Measurements from ENCODE around the gene TMEM164.

The TMEM164 gene

DNA sequence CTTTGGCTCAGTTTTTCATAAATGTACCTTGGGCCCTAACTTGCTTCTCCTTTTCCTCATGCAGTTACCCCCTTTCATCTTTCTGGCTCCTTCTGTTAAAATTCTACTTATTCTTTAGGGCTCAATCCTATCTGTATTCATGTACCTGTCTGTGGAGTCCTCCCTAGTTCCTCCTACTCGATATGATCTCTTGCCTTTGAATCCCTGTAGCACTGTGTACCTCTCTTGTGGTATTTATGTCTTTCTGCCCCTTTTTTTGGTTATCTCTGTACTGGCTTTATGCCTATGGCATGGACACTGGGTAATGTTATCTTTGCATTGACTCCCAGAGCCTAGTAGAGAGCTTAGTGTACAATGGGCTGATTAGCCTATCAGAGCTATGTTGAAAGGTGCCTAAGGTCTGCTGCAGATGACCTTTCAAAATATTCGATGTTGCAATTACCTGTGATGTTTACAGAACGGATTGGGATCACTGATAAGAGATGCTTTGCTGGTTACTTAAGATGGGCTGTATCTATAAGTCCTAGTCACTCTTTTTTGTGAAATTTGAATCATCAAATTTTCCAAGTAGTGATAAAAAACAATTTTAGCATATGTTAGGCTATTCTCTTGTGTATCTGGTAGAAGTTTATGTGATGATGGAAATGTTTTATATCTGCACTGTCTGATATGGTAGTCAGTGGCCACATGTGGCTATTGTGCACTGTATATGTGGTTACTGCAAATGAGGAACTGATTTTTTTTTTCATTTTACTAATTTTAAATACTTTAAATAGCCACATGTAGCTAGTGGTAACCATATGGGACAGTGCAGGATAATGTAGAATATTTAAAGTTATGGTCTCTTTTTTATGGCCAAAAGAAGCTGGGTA lies 33.5 kb downstream of the TMEM164 start:
- no peak for DNase-seq

DNA sequence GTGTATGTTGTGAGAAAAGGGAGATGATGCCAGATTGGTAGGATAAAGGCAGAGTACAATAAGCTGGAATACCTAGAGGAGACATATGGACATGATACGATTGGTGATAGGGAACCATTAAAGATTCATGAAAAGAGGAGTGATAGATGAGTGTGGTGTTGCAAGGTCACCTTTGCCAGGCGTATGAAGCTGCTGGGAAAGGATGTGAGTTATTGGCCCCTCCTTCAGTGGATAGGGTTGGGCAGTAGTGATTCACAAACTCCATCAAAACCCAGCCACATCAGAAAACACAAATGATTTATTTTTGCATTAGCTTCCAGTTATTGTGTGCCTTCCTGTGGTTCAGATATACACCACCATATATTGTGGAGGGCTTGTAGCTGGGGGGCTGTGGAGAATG lies 34.3 kb downstream of the TMEM164 start:
- DNase-seq = no peak

GRCh38 chrX:110038900-110039299 lies 36.0 kb downstream of the TMEM164 start:
- no peak for DNase-seq

DNA sequence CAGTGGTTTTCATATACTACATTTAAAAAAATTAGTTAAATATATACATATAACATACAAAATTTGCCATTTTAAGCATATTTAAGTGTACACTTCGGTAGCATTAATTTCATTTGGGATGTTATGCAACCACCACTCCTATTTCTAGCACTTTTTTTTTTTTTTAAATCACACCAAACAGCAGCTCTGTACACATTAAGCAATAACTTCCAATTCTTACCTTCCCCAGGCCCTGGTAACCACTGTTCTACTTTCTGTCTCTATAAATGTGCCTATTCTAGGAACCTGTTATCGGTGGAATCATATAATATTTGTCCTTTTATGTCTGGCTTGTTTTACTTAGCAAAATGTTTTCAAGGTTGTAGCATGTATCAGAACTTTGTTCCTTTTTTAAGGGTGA lies 39.1 kb downstream of the TMEM164 start:
- DNase-seq = no peak

DNA sequence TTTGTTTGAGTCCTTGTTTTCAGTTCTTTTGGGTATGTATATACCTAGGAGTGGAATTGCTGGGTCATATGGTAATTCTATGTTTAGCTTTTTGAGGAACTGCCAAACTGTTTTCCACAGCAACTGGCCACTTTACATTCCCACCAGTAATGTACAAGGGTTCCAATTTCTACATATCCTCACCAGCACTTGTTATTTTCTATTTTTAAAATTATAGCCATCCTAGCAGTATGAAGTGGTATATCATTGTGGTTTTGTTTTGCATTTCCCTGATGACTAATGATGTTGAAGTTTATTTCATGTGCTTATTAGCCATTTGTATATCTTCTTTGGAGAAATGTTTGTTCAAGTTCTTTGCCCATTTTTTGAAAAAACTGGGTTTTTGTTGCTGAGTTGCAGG lies 39.6 kb downstream of the TMEM164 start:
- no peak for DNase-seq

DNA sequence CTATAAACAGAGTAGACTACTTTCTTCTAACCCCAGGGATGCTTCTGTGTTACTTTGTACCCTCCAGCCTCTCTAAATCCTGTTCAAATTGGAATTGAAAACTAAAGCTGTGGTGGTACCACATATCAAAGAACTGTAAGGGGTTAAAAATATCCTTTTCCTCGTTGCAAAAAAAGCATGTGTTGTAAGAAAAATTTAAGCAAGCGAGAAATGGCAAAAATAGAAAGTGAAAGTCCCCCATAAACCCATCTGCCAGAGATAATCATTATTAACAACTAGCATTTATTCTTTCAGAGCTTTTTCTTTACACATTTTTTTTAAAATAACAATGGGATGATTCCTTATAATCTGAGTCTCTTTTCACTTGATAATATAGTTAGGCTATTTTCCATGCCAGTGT lies 40.6 kb downstream of the TMEM164 start:
- no peak for DNase-seq

DNA sequence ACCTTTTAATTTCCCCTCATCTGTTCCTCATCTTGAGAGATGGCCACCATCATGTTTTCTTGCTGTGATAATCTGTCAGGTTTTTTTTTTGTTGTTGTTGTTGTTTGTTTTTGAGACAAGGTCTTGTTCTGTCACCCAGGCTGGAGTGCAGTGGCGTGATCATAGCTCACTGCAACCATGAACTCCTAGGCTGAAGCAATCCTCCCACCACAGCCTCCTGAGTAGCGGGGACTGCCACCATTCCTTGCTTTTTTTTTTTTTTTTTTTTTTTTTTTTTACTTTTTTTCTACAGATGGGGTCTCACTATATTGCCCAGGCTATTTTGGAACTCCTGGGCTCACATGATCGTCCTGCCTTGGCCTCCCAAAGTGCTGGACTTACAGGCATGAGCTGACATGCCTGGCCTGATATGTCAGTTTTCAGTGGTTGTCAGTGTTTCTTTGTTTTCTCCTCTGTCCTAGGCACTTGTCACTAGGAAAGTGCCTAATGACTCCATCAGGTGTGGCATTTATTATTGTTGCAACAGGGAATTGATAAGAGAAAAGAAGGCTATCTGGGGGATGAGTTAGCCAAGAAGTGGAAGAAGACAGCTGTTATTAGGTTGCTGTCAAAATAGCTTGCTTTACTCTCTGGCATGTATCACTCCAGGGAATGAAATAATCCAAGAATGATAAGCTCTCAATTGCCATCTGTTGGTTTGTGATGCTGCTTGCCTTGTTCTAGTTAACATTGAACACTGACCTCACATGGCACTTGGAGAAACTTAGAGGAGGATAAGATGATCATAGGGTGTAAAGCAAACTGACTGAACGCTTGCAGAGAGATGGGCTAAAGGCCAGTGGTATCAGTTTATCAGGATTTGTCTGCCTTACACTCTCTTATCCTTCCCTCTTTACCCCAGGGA lies 41.7 kb downstream of the TMEM164 start:
- no peak for DNase-seq

DNA sequence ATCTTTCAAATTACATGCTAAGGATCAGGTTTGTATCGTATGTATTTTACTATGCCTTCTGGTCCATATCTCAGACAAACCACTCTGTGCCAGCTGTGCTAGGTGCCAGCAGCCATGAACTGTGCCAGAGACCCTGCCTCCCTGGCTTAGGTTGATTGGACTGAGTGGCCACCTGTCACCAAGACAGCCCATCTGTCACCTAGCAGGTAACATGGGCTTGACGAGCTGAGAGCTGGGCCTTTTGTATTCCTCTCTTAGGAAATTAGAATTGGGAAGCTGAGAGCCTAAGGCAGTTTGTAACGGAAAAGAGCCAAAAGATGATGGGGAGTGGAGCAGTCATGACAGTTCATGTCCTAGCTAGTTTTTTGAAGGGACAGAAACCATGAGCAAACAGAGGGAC lies 42.5 kb downstream of the TMEM164 start:
- no peak for DNase-seq

GRCh38 chrX:110046001-110046400 lies 43.1 kb downstream of the TMEM164 start:
- no peak for DNase-seq

- no peak for DNase-seq
Observed at GRCh38 chrX:110046971-110047370, 44.1 kb downstream of the TMEM164 start.

DNA sequence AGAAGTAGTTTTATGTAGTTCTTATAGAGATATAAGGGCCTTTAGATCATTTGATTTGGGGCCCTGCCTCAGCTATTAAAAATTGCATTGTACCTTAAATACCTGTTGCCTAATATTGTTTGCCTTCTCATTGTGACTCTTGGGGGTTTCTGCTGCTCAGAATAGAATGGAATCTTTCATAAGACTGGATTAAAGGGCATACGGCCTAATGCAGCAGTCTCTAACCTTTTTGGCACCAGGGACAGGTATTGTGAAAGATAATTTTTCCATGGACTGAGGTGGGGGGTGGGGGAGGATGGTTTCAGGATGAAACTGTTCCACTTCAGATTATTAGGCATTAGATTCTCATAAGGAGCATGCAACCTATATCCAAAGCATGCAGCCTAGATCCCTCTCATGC lies 46.2 kb downstream of the TMEM164 start:
- no peak for DNase-seq

DNA sequence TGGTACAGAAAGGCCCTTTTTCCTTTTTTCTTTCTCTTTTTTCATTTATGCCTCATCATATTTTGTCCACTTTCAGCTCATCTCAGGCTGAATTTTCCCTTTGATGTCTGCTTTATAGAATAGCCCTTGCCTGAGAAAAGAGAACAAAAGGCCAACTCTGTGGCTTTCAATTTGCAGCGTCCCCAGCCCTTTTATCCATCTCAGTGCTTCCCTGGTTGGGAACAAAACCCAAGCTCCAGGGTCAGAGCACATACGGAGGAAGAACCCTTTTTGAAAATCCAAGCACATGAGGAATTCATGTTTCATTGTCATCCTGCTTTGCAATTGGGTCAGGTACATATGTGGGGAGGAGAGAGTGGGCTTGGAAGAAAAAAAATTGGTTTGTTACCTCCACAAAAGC lies 47.5 kb downstream of the TMEM164 start:
- DNase-seq = no peak

DNA sequence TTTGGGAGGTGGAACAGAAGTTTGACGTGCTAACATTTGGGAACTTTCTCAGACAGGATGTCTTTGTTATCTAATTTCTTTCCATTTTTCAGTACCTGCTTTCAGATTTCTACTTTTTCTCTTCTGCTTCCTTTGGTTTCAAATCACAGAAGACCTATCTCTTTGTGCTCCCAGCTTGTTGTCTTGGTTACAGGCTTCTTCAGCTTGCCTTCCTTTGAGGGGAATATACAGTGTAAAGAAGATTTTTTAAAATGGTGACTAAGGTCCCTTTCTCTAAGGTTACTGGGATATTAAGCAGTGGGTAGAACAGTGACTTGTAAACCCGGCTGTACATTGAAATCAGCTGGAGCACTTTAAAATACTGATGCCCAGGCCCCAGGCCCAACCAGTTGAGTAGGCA lies 48.0 kb downstream of the TMEM164 start:
- DNase-seq = no peak

GRCh38 chrX:110051559-110051958 lies 48.6 kb downstream of the TMEM164 start:
- no peak for DNase-seq

GRCh38 chrX:110052303-110052702 lies 49.4 kb downstream of the TMEM164 start:
- DNase-seq = no peak

GRCh38 chrX:110053453-110053852 lies 50.5 kb downstream of the TMEM164 start:
- DNase-seq = no peak

DNA sequence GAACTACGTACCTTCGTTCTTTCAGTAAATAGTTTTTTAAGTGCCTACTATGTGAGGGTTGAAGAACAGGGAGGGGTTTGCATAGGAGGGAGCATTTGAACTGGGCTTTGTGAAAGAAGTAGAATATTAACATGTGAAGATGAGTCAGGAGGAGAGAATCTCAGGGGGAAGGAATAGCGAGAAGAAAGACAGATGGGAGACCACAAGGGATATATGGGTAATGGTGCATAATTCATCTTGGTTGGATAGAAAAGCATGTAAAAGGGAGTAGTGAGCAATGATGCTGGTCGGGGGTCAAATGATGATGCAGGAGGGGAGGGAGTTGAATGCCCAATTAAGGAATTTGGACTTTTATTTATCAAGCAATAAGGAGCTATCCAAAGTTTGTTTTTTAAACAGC lies 52.7 kb downstream of the TMEM164 start:
- DNase-seq = no peak

DNA sequence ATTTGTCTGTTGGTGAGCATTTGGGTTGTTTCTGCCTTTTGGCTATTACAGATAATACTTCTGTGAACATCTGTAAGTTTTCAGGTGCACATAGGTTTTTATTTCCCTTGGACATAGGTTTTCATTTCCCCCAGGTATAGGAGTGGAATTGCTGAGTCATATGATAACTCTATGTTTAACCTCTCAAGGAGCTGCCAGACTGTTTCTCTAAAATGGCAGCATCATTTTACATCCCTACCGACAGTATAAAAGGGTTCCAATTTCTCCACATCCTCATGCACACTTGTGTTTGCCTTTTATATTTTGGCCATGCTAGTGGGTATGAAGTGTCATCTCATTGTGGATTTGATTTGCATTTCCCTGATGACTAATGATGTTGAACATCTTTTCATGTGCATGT lies 53.5 kb downstream of the TMEM164 start:
- no peak for DNase-seq

DNA sequence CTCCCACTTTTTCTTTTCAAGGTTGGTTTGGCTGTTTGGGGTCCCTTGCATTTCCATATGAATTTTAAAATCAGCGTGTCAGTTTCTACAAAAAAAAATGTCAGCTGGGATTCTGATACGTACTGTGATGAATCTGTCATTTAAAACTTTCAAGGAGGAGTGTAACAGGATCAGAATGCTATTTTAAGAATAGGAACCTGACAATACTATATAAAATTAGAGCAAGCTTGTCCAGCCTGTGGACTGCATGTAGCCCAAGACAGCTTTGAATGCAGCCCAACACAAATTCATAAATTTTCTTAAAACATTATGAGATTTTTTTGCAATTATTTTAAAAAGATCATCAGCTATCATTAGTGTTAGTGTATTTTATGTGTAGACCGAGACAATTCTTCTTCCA lies 56.5 kb downstream of the TMEM164 start:
- DNase-seq = no peak

GRCh38 chrX:110060317-110060716 lies 57.4 kb downstream of the TMEM164 start:
- DNase-seq = no peak

DNA sequence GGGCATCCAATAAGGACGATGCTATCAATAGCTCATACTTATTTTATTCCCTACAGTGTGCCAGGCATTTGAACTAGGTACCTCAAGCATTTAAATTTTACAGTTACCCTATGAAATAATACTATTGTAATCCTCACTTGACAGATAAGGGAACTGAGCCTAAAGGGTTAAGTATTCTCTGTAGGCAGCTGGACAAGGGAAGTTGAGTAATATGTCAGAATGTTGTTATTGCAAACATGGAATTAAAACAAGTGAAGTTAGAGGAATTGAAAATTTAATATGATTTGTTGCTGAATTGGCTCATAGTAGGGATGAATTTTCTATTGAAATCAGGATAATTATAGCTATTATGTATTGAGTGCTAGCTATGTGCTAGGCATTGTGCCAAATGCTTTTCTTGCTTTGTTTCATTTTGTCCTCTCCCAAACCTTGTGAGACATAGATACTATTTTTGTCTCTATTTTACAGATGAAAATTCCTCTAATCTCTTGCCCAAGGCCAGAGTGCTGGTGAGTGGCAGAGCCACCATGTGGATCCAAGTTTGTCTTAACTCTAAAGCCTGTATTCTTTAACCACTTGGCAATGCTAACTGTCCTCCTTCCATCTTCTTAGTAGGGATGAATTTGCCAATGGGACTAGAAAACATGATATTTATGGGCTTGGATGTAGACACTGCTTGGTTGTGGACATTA lies 58.1 kb downstream of the TMEM164 start:
- DNase-seq = no peak

- no peak for DNase-seq
Observed at GRCh38 chrX:110062919-110063318, 60.0 kb downstream of the TMEM164 start.
